ENCODE data around the gene IGFL3. TPM values are rescaled to one million over a fixed set of nuclear protein-coding genes. Genes with fewer than 3 reads are reported as not detected.
"Not testable (repeated sequence)": the region's sequence is repeated elsewhere in the genome, so short reads cannot be mapped to it uniquely, and the experiment has no call there.

Gene IGFL3
- total and polyA plus RNA-seq, 2 donors (not counting 1 experiment from before 2014, with no cell fraction given) = not detected

DNA sequence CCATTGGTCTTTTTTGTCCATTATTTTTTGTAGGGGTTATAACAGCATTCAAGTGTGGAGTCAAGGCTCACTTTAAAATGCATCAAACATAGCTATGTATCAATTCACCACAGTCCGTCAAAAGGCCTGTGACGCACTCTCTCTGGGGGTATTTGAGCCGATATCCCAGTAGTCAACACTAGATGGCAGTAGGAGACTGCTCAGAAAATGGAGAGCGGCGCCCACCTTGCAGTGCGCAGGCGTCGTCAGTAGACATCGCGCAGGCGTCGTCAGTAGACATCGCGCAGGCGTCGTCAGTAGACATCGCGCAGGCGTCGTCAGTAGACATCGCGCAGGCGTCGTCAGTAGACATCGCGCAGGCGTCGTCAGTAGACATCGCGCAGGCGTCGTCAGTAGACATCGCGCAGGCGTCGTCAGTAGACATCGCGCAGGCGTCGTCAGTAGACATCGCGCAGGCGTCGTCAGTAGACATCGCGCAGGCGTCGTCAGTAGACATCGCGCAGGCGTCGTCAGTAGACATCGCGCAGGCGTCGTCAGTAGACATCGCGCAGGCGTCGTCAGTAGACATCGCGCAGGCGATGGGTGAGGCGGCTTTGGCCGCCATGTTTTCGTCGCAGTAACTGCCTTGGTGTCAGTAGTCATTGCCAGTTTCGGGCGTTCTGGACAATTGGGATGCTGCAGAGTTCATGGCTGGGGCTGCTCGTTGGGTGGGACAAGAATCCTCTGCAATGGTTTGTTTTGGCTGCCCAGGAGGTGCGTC lies 45.7 kb downstream of the IGFL3 start:
- not testable (repeated sequence) for H3K4me2 ChIP-seq (ENCODE audit: extremely low read depth, insufficient read depth, low read length); H3K4me1 ChIP-seq (ENCODE audit: control insufficient read depth, extremely low read depth, insufficient read depth, low read length); H3K79me2 ChIP-seq (ENCODE audit: control insufficient read depth, insufficient read depth, low read length); H3K27ac ChIP-seq (ENCODE audit: insufficient read depth, low read length); H3K36me3 ChIP-seq (ENCODE audit: control insufficient read depth, insufficient read depth, low read length); H2AFZ ChIP-seq (ENCODE audit: low read length); H3K9me3 ChIP-seq (ENCODE audit: control insufficient read depth, insufficient read depth, low read depth, low read length); H3K9ac ChIP-seq (ENCODE audit: insufficient read depth, low read length); H4K20me1 ChIP-seq (ENCODE audit: control insufficient read depth, extremely low read depth, insufficient read depth, low read length)
- TF ChIP-seq, protein P1, sequence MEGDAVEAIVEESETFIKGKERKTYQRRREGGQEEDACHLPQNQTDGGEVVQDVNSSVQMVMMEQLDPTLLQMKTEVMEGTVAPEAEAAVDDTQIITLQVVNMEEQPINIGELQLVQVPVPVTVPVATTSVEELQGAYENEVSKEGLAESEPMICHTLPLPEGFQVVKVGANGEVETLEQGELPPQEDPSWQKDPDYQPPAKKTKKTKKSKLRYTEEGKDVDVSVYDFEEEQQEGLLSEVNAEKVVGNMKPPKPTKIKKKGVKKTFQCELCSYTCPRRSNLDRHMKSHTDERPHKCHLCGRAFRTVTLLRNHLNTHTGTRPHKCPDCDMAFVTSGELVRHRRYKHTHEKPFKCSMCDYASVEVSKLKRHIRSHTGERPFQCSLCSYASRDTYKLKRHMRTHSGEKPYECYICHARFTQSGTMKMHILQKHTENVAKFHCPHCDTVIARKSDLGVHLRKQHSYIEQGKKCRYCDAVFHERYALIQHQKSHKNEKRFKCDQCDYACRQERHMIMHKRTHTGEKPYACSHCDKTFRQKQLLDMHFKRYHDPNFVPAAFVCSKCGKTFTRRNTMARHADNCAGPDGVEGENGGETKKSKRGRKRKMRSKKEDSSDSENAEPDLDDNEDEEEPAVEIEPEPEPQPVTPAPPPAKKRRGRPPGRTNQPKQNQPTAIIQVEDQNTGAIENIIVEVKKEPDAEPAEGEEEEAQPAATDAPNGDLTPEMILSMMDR (conservative IDR thresholded peaks at IDR 0.05 in 1 of 2, IDR thresholded peaks at IDR 0.05 in 1 of 2; ENCODE audit: low read depth in 1 of 2, low read length in 2 of 2) = peak; percentile 29 to 56
- DNase-seq (ENCODE audit: low read depth in 2 of 2) = peak; percentile 76 to 83
- Histone ChIP-seq H3K27me3 (ENCODE audit: control insufficient read depth, insufficient read depth, low read length) (peaks cover 24% of the 10 kb centered on the region), H3K4me3 (replicated peaks in 1 of 4; ENCODE audit: control extremely low read depth in 1 of 4, insufficient read depth in 1 of 4, low read depth in 3 of 4, low read length in 4 of 4) (peak overlapping the region in 1 of 4 experiments; percentile 13)

DNA sequence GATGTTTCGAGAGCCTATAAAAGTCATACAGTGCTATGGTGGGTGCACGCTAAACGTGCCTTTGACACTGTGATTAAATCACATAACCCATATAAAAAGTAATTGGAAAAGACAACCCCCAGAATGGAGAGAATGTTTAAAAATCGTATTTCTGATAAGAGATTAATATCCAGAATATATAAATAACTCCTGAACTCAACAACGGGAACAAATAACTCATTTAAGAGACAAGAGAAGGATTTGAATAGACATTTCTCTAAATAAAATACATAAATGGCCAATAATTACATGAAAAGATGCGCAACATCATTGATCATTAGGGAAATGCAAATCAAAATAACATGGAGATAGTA lies 46.7 kb downstream of the IGFL3 start:
- TF ChIP-seq, protein P1 (conservative IDR thresholded peaks at IDR 0.05 in 1 of 2, IDR thresholded peaks at IDR 0.05 in 1 of 2; ENCODE audit: low read depth in 1 of 2, low read length in 2 of 2) = no peak
- no peak for TF ChIP-seq EZH2 (IDR thresholded peaks at IDR 0.05; ENCODE audit: low read length, missing control alignments)
- H3K9ac ChIP-seq (ENCODE audit: insufficient read depth, low read length) = no peak overlapping the region
- peaks cover 21% of the 10 kb centered on the region for H3K27me3 ChIP-seq (ENCODE audit: control insufficient read depth, insufficient read depth, low read length)

DNA sequence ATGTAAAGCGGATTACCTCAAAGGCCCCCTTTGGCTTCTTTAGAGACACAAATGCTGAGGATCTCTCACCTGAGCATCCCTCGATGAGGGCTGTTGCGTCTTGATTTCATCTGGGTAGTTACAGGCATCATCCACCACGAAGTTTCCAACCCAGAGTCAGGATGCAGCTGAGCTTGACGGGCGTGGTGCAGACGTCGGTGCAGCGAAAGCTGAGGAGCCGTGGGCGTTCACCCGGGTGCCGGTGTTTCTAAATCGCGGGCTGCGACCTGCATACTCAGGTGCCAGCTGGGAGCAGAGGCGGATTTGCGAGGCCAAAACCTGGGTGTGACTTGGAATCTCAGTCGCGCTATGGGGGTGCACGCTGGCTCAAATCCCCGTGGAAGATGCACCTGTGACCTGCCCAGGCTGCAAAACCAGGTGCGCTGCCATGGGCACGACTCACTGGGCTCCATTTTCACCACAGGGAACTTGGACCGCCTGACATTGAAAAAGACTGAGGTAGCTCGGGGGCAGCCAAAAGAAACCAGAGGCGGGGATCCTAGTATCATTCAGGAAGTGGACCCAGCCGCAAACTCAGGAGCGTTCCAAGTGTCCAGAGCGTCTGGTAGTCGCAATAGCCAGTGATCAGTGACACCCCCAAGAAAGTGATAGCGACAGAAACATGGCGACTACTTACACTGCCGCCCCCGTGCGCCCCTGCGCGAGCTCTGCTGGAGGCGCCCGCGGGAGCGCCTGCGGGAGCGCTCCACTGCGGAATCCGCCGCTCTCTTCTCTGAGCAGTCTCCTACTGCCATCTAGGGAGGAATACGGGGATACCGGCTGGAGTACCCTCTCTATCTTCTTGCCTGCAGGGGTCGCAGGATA lies 47.3 kb downstream of the IGFL3 start:
- H3K9ac ChIP-seq (ENCODE audit: insufficient read depth, low read length) = no peak overlapping the region
- no peaks in the 10 kb centered on the region for H3K79me2 ChIP-seq (ENCODE audit: control insufficient read depth, insufficient read depth, low read length)
- H3K9me3 ChIP-seq (ENCODE audit: control insufficient read depth, insufficient read depth, low read depth, low read length) = no peaks in the 10 kb centered on the region
- no peaks in the 10 kb centered on the region for H3K4me1 ChIP-seq (ENCODE audit: control insufficient read depth, extremely low read depth, insufficient read depth, low read length)
- TF ChIP-seq, protein P1 (conservative IDR thresholded peaks at IDR 0.05 in 1 of 2, IDR thresholded peaks at IDR 0.05 in 1 of 2; ENCODE audit: low read depth in 1 of 2, low read length in 2 of 2) = peak; percentile 98 to 100
- peak; percentile 81 for TF ChIP-seq EZH2 (IDR thresholded peaks at IDR 0.05; ENCODE audit: low read length, missing control alignments)
- H3K4me2 ChIP-seq (ENCODE audit: extremely low read depth, insufficient read depth, low read length) = peak overlapping the region; percentile 84
- H3K36me3 ChIP-seq (ENCODE audit: control insufficient read depth, insufficient read depth, low read length) = no peaks in the 10 kb centered on the region
- H3K27ac ChIP-seq (ENCODE audit: insufficient read depth, low read length) = no peak overlapping the region
- peaks cover 20% of the 10 kb centered on the region for H3K27me3 ChIP-seq (ENCODE audit: control insufficient read depth, insufficient read depth, low read length)
- H2AFZ ChIP-seq (ENCODE audit: low read length) = peak overlapping the region; percentile 32
- no peaks in the 10 kb centered on the region for H4K20me1 ChIP-seq (ENCODE audit: control insufficient read depth, extremely low read depth, insufficient read depth, low read length)
- peak; percentile 75 to 79 for DNase-seq (ENCODE audit: low read depth in 2 of 2)
- peak overlapping the region; percentile 27 to 52 (median 28) for H3K4me3 ChIP-seq (replicated peaks in 1 of 4; ENCODE audit: control extremely low read depth in 1 of 4, insufficient read depth in 1 of 4, low read depth in 3 of 4, low read length in 4 of 4)

More for the DNA sequence above, 46.7 kb downstream of the IGFL3 start:
- Histone ChIP-seq H3K4me1 (ENCODE audit: control insufficient read depth, extremely low read depth, insufficient read depth, low read length) (no peaks in the 10 kb centered on the region), H3K4me3 (replicated peaks in 1 of 4; ENCODE audit: control extremely low read depth in 1 of 4, insufficient read depth in 1 of 4, low read depth in 3 of 4, low read length in 4 of 4) (no peak overlapping the region), H3K4me2 (ENCODE audit: extremely low read depth, insufficient read depth, low read length) (no peak overlapping the region), H3K79me2 (ENCODE audit: control insufficient read depth, insufficient read depth, low read length) (no peaks in the 10 kb centered on the region), H3K36me3 (ENCODE audit: control insufficient read depth, insufficient read depth, low read length) (no peaks in the 10 kb centered on the region), H4K20me1 (ENCODE audit: control insufficient read depth, extremely low read depth, insufficient read depth, low read length) (no peaks in the 10 kb centered on the region), H2AFZ (ENCODE audit: low read length) (no peak overlapping the region), H3K27ac (ENCODE audit: insufficient read depth, low read length) (no peak overlapping the region), H3K9me3 (ENCODE audit: control insufficient read depth, insufficient read depth, low read depth, low read length) (no peaks in the 10 kb centered on the region)
- DNase-seq (ENCODE audit: low read depth in 2 of 2) = no peak
